Measurements from ENCODE around the gene RPRD1A.
"Not testable (repeated sequence)": the region's sequence is repeated elsewhere in the genome, so short reads cannot be mapped to it uniquely, and the experiment has no call there.

Gene RPRD1A

DNA sequence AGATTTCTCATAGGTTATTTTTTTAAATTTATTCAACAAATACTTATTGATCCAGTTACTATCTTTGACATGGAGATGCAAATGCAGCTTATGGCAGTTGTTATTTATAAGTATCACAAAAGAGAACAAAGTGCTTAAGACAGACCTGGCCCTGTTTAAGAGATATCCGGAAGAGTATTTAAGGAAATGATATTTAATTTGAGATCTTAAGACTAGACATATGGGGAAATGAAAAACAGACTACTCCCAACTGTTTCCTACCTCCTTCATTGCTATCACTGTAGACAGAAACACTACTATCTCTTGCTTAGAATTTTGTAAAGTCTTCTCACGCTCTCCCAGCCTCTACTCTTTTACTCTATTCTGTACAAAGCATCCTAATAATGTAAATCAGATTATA is 36.0 kb downstream of the RPRD1A start:
- DNase-seq (ENCODE audit: low read depth in 2 of 2) = no peak

DNA sequence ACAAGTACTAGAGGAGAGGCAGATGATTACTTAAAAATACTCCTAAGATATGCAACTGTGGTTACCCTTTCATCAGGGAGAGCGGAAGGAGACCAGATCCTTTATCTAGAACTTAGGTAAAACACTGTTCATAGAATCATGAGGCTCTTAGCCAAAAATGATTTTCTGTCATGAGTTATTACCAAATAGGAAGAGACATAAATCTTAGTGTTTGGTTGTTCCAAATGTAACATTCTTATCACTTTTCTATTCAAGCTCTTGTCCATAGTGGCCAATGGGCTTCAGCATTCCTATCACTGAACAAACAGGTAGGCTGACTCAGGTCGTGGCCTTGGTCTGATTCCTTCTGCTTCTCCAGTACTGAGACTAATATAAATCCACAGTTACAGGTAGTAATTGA is 38.5 kb downstream of the RPRD1A start:
- no peak for DNase-seq (ENCODE audit: low read depth in 2 of 2)

- no peak for DNase-seq (ENCODE audit: low read depth in 2 of 2)
Observed at GRCh38 chr18:36025025-36025424, 42.3 kb downstream of the RPRD1A start.

DNA sequence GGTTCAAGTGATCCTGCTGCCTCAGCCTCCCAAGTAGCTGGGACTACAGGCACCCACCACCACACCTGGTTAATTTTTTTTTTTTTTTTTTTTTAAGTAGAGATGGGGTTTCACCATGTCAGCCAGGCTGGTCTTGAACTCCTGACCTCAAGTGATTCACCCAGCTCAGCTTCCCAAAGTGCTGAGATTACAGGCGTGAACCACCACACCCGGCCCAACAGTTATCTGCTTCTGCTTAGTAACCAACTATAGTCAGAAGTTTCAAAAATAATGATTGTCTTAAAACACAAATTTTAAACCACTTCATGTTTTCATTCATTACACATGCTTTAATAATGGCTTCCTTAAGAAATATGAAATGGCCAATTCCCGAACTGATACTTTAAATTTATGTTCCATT is 43.1 kb downstream of the RPRD1A start:
- DNase-seq (ENCODE audit: low read depth in 2 of 2) = not testable (repeated sequence)

DNA sequence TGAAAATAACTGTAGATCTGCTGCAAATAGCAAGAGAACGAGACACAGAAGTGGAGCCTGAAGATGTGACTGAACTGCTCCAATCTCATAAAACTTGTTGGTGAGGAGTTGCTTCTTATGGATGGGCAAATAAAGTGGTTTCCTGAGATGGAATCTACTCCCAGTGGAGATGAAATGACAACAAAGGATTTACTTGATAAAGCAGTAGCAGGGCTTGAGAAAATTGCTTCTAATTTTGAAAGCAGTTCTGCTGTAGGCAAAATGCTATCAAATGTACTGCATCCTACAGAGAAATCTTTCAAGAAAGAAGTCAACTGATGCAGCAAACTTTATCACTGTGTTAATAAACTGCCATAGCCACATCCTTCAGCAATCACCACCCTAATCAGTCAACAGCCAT is 44.0 kb downstream of the RPRD1A start:
- no peak for DNase-seq (ENCODE audit: low read depth in 2 of 2)

DNA sequence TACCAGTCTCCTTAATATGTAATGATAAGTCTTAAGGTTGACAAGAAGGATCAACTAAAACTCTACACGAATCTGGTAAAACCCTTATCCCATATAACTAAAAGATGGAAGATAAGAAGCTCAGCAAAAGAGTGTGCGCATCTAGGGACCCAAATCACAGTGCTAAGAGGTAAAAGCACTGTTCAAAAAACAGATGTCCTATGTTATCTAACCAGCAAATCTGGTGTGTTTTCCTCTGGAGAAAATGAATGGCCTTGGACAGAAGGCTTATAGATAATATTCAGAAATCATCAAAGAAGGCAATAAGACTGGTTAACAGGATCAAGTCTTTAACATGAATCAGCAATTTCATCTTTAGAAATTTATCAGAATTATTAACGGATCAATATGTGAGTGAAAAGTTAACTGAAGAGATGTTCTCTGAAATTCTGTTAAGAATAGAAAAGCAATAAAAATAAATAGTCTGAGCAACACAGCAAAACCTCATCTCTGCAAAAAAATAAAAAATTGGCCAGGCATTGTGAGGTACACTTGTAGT is 47.1 kb downstream of the RPRD1A start:
- no peak for DNase-seq (ENCODE audit: low read depth in 2 of 2)

GRCh38 chr18:36017232-36017631 is 50.1 kb downstream of the RPRD1A start:
- DNase-seq (ENCODE audit: low read depth in 2 of 2) = no peak

- DNase-seq (ENCODE audit: low read depth in 2 of 2) = no peak
Observed at GRCh38 chr18:36015629-36016028, 51.7 kb downstream of the RPRD1A start.

- no peak for DNase-seq (ENCODE audit: low read depth in 2 of 2)
Observed at GRCh38 chr18:36012891-36013290, 54.5 kb downstream of the RPRD1A start.

DNA sequence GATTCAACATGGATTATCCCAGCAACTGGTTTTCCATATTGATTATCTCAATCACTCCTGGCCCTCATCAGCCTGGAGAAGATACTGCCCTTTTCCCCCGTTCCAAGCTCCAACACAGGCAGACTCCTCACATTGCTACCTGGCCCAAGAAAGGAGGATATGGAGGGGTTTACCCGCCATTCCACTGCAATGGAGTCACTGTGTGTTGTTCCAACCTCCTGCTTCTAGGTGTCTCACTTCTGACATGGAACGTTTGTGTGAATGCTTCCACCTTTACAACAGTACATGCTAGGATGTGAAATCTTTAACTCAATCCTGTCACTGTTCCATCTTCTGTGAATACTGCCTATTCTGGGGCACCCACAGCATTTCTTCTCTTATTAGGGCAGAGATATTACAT is 58.1 kb downstream of the RPRD1A start:
- DNase-seq (ENCODE audit: low read depth in 2 of 2) = no peak

DNA sequence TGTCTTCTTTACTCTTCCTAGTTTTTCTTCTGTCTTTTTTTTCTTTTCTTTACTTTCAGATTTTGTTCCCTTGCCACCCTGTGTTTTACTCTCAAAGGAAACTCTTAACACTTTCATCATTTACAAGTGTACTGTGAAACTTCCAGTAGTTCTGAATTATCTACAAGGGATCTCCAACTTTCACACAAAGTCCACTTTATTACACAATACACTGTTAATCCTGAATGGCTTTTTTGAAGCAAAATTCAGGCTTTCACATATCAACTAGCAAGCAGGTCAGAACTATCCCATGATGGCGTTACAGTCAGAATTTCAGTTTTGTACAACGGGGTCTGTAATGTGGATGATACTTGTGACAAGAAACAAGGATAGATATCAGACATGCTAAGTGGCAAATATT is 60.4 kb downstream of the RPRD1A start:
- DNase-seq (ENCODE audit: low read depth in 2 of 2) = no peak

DNA sequence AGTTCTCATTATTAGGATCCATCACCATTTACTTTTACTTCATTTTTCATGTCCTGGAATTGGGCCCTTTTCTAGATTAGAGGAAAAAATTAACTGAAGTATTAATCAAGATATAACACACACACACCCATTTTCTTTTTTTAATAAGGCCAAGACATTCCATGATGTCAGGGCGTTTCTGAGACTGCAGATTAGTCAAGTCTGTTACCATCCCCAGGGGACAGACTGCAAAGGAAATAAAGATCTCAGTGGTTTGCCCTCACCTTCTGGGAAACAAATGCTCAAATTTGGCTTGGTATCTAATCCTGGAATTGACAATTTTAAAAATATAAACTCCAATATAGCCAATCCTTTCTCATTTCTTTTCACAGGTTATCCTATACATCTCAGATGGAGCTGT is 67.4 kb downstream of the RPRD1A start:
- DNase-seq (ENCODE audit: low read depth in 2 of 2) = no peak

GRCh38 chr18:35998967-35999366 is 68.4 kb downstream of the RPRD1A start:
- no peak for DNase-seq (ENCODE audit: low read depth in 2 of 2)

DNA sequence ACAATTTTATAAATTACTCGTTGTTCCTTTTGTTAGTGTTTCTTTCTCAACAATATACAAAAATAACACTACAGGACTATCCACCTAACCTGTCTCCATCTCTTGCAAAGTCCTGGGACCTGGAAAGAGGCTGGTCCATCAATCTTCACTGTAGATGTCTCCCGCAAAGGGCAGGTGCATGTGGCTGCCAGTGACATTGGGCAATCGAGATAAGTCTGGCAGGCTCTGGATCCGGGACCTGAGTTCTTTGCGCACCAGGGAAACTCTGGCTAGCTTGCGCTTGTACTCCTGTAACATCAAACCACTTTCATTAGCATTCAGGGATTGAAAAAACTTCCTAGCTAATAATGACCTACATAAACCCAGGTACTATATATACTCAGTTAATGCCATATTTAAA is 74.3 kb downstream of the RPRD1A start:
- no peak for DNase-seq (ENCODE audit: low read depth in 2 of 2)

GRCh38 chr18:35991696-35992095 is 75.7 kb downstream of the RPRD1A start:
- DNase-seq (ENCODE audit: low read depth in 2 of 2) = no peak

GRCh38 chr18:35983818-35984217 is 83.5 kb downstream of the RPRD1A start:
- no peak for DNase-seq (ENCODE audit: low read depth in 2 of 2)

DNA sequence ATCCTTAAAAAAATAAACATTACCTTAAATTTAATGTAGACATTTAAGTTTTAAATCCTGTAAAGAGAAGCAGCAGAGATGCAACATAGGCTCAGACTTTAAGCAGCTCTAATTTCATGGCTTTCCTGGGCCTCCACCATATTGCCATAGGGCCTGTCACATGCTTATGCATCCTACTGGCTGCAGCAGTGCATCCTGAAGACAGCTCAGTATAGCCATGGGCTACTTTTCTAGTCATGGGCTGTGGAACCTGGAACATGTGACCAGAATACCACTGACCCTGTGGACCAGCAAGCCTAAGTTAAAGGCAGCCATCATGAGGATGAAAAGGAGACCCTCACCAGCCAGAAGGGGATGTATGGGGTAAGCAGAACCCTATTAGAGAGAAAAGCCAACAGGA is 84.2 kb downstream of the RPRD1A start:
- no peak for DNase-seq (ENCODE audit: low read depth in 2 of 2)

DNA sequence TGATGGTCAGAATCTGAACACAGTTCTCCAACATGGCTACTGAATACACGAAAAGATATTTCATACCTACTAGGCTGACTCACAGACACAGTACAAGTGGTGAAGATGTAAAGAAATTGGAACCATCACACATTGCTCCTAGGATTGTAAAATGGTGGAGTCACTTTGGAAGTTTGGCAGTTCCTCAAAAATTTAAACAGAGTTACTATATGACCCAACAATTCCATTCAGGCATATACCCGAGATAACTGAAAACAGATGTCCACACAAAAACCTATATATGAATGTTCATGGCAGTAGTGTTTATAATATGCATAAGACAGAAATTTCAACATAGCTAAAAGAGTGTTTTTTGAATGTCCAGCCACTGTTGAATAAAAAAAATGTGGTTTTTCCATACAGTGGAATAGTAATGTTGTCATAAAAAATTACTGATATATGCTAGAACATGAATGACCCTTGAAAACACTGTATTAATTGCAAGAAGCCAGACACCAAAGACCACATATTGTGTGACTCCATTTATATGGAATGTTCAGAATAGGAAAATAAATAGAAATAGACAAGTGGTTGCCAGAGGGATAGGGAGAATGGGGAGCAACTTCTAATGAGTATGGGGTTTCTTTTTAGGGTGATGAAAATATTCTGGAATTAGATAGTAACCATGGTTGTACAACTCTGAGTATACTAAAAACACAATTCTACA is 84.8 kb downstream of the RPRD1A start:
- DNase-seq (ENCODE audit: low read depth in 2 of 2) = no peak

- no peak for DNase-seq (ENCODE audit: low read depth in 2 of 2)
Observed at GRCh38 chr18:35979112-35979511, 88.2 kb downstream of the RPRD1A start.

DNA sequence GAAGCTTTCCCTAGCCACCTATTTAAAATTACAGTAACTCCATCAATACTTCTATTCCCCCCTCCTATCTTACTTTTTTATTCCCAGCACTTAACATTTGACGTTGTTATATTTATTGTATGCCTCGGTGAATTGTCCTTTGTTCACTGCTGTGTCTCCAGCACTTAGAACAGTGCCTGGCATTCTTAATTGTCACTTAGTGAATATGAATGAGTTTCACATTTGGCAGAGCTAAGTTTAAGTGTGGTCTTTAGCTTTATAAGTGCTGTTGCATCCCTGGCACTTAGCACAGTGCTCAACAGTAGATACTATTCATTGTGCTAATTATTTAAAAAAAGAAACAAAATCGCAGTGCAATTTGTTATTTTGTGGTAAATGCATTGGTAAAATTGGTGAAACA is 93.2 kb downstream of the RPRD1A start:
- DNase-seq (ENCODE audit: low read depth in 2 of 2) = no peak

DNA sequence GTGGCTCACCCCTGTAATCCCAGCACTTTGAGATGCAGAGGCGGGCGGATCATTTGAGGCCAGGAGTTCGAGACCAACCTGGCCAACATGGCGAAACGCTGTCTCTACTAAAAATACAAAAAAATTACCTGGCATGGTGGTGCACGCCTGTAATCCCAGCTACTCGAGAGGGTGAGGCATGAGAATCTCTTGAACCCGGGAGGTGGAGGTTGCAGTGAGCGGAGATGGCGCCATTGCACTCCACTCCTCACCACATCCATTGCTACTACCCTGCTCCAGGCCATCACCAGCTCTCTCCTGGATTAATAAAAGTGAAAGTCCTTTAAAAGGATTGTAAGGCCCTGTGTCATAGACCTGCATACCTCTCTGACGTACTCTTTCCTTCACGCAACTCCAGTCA is 93.7 kb downstream of the RPRD1A start:
- no peak for DNase-seq (ENCODE audit: low read depth in 2 of 2)

DNA sequence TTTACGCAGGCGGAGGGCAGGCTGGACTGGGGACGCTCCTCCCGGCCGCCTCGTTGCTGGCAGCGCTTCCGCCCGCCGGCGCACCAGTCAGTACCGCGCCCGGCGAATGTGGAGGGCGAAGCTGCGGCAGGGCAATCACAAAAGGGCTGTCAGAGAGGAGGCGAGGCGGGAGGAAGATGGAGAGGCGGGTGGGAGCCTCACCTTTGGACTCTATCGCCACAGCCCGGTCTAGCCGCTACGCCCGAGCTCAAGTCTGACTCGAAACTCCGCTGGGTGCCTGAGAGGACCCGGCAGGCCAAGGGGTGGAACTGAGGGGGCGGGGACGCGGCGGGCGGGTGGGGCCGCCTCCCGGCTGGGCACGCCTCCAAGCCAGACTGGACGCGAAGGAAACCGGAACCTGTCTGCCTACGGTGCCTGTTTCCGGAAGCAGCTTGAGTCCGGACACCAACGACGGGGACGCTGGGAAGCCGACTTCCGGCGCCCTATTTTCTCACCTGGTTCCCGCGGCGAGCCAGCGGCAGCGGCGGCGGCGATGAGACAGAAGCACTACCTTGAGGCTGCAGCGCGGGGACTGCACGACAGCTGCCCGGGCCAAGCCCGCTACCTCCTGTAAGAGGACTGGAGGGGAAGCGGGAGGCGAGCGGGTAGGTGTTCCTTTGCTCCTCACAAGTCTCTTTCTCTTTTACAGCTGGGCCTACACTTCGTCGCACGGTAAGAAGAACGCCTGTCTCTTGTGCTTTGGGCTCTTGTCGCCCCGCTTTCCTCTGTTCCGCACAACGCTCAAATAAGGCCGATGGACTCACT is 95.0 kb downstream of the RPRD1A start, which contains the start of gene RMP24:
RMP24 (plus strand) TSS at position 483 of the 804 bp plus-strand sequence.
- DNase-seq (ENCODE audit: low read depth in 2 of 2) = peak; percentile 79 to 84

DNA sequence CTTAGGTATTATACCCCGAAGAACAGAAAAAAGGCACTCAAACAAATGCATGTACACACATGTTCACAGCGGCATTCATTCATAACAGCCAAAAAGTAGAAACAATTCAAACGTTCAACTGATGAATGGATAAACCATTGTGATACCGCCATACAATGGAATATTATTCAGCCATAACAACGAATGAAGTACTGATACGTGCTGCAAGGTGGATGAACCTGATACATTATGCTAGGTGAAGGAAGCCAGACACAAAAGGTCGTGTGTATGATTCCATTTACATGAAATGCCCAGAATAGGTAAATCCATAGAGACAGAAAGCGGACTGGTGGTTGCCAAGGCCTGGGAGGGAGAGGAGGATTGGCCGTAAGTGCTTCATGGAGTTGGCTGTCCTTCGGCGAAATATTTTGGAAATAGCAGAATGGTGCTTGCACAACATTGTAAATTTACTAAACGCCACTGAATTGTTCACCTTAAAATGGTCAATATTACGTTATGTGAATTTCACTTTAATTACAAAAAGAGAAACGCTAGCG is 95.6 kb downstream of the RPRD1A start:
- no peak for DNase-seq (ENCODE audit: low read depth in 2 of 2)
